Panc1 (cell line): ENCODE data around the gene CYP2S1. TPM values are rescaled to one million over a fixed set of nuclear protein-coding genes. Genes with fewer than 3 reads are reported as not detected.

Experiments
- ATAC-seq: fragments of 200-7000 bp; cut with Tn5 transposase; 2 replicates; pipeline ENCODE4 v1.9.1; 2020; ENCODE audit warnings: mild to moderate bottlenecking, moderate library complexity
- BruUV-seq: library from RNA; stranded (reverse); fragments of 400-500 nt; replicated peaks from 2 replicates; lab custom pipeline; 2021; lab: Mats Ljungman, UMichigan
- CTCF ChIA-PET: fragments of 300-600 bp; sonication (Branson Sonifier 250); formaldehyde crosslinking; loops from one replicate; lab custom pipeline; 2022; ENCODE audit warnings: antibody characterized with exemption; lab: Charles Lee
- POLR2A ChIA-PET: fragments of 300-600 bp; sonication (Branson Sonifier 250); formaldehyde crosslinking; loops from one replicate; lab custom pipeline; 2022; ENCODE audit warnings: antibody characterized with exemption; lab: Charles Lee
- DNase-seq: peaks from one replicate; pipeline ENCODE4 v3.0.0-alpha.2; 2010; ENCODE audit warnings: low read depth, low spot score
- H3K27ac ChIP-seq: 2 replicates; pipeline ENCODE4 v1.5.1; 2011; ENCODE audit warnings: mild to moderate bottlenecking, low read length, inconsistent platforms
- H3K27me3 ChIP-seq: fragments of 200-500 bp; sonication (Bioruptor generic); 2 replicates; pipeline ENCODE4 v1.6.0; 2014; ENCODE audit warnings: low read length, inconsistent platforms; ENCODE audit not compliant: control insufficient read depth, insufficient read depth
- H3K36me3 ChIP-seq: fragments of 200-500 bp; sonication (Bioruptor generic); 2 replicates; pipeline ENCODE4 v1.5.1; 2014; ENCODE audit warnings: inconsistent platforms, mild to moderate bottlenecking, low read length, moderate library complexity; ENCODE audit not compliant: control insufficient read depth, insufficient read depth
- H3K4me1 ChIP-seq: 2 replicates; pipeline ENCODE4 v1.5.1; 2011; ENCODE audit warnings: inconsistent platforms, mild to moderate bottlenecking, low read length, moderate library complexity; ENCODE audit not compliant: control insufficient read depth, insufficient read depth
- H3K4me3 ChIP-seq, 2 experiments: 2 replicates each; pipeline ENCODE4 v1.5.1; 2011 to 2012; ENCODE audit warnings: low read depth in 2 of 2, low read length in 2 of 2, mild to moderate bottlenecking in 2 of 2, inconsistent platforms in 1 of 2, moderate library complexity in 1 of 2
- H3K9me3 ChIP-seq: fragments of 200-500 bp; sonication (Bioruptor generic); 2 replicates; pipeline ENCODE4 v1.5.1; 2014; ENCODE audit warnings: low read depth, mild to moderate bottlenecking, inconsistent platforms, low read length, moderate library complexity; ENCODE audit not compliant: control insufficient read depth, insufficient read depth
- POLR2AphosphoS5 ChIP-seq: IDR thresholded peaks from 2 replicates; pipeline ENCODE4 v1.6.1; 2012; ENCODE audit warnings: mild to moderate bottlenecking, low read depth, low read length, moderate library complexity
- SIN3A ChIP-seq: IDR thresholded peaks from 2 replicates; pipeline ENCODE4 v1.6.1; 2012; ENCODE audit warnings: low read depth, mild to moderate bottlenecking, low read length, moderate library complexity, borderline replicate concordance; ENCODE audit not compliant: insufficient read depth
- TCF7L2 ChIP-seq: IDR thresholded peaks from 2 replicates; pipeline ENCODE4 v1.6.1; 2011; ENCODE audit warnings: mild to moderate bottlenecking, low read depth, low read length, inconsistent platforms
- in situ Hi-C: cut with HindIII; loops from 2 replicates; pipeline ENCODE4 v1.10.0; 2016; ENCODE audit warnings: low sequenced_read_pairs, low pct_unique_long_range_greater_than_20kb
- intact Hi-C: fragments of 100-400 bp; cut with micrococcal nuclease; formaldehyde crosslinking; loops from one replicate; pipeline ENCODE4 v1.10.0; 2022; ENCODE audit not compliant: unreplicated experiment
- total RNA-seq: library from RNA; stranded (reverse); gene quantifications from one replicate; pipeline ENCODE4 v1.2.1, GENCODE V29; 2021; ENCODE audit not compliant: unreplicated experiment
- TF ChIP-seq, protein P1 (sequence below), 2 experiments: IDR thresholded peaks; 2 replicates each; pipeline ENCODE4 v1.6.1; 2011 to 2012; ENCODE audit warnings: low read depth in 2 of 2, control low read depth in 1 of 2, low read length in 1 of 2, mild to moderate bottlenecking in 1 of 2, moderate library complexity in 1 of 2; ENCODE audit not compliant: insufficient read depth in 1 of 2
- TF ChIP-seq, protein P2 (sequence below): fragments of 450-650 bp; IDR thresholded peaks from 2 replicates; pipeline ENCODE4 v1.5.1; 2017; ENCODE audit warnings: mild to moderate bottlenecking

The CYP2S1 gene
- total RNA-seq, 1 experiment from 2014 or later: 8.5 TPM

DNA sequence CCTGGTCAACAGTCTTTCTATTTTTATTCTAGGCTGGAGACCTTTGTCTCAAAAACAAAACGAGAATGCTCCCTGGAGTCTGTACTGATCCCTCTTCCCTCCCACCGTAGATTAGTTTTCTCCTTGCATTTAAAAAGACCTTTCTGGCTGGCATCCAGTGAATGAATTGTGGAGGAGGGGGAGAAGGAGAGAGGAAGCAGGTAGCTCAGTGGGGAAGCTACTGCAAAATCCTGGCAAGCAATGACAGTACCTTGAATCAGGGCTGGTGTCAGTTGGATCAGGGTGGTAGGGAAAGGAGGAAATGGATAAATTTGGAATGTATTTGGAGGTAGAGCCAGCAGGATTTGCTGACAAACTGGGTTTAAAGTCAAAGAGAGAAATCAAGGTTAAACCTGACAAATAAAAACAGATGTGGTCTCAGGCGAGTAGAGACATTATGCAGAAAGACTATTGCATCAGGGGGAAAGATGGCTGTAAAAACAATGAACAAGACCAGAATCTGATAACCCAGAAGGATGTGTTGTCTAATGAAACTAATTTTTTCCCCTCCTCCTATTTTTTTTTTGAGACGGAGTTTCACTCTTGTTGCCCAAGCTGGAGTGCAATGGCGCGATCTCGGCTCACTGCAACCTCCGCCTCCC is 3.5 kb upstream of the CYP2S1 start:
- no peaks in the 10 kb centered on the region; the same call in none of the 2 replicates for H3K4me1 ChIP-seq
- no peak for TF ChIP-seq POLR2AphosphoS5
- no peak for TF ChIP-seq TCF7L2
- H3K27me3 ChIP-seq: no peaks in the 10 kb centered on the region
- intact Hi-C loops: no loop called here
- DNase-seq (no peak), ATAC-seq (no peak)
- no peaks in the 10 kb centered on the region; the same call in 1 of the 2 replicates for H3K36me3 ChIP-seq
- no TSS peak for BruUV-seq
- in situ Hi-C loops: no loop called here
- ChIA-PET POLR2A (interaction anchor here (0.6 kb wide), 1 partner anchor 176 kb away, joined by 3 read pairs; no protein-coding TSS in a partner anchor), CTCF (interaction anchor here (0.6 kb wide), 1 partner anchor 29 kb away, joined by 3 read pairs; the partner anchor contains the start of gene AXL)
- no peak overlapping the region for H3K4me3 ChIP-seq
- H3K9me3 ChIP-seq: no peaks in the 10 kb centered on the region
- H3K27ac ChIP-seq: no peak overlapping the region

DNA sequence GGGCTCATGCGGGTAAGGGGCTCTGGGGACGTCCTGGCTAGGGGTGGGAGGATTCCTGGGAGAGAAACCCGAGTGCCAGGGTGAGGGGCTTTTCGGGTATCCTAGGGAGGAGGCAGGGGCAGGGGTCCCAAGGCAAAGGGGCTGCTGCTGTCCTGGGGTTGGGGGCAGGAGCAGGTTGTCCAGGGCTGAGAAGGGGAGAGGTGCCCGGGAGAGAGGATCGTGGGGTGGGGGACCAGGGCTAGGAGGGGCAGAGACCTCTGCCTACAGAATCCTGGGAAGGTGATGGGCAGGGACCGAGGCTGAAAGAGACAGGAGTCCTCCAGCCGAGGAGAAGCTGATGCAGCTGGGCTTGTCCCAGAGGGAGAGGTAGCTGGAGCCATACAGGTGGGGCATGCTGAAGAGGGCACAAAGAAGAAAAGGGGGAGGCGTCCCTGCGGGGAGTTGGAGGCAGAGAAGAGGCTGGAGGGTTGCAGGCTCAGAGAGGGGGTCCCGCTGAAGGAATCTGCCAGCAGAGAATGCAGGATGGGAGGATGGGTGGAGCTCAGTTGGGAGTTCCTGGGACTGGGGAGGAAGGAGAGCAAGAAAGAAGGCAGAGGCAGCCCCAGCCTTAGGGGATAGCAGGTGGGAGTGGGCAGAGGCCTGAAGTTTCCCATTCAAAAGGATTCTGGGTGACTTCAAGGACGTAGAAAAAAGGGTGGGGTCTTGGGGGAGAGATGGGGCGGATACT is 574 bp downstream of the CYP2S1 start:
- DNase-seq (no peak), ATAC-seq (peak; percentile 60)
- in situ Hi-C loops (no loop called here), intact Hi-C loops (no loop called here)
- BruUV-seq: no TSS peak
- TF ChIP-seq, protein P1, sequence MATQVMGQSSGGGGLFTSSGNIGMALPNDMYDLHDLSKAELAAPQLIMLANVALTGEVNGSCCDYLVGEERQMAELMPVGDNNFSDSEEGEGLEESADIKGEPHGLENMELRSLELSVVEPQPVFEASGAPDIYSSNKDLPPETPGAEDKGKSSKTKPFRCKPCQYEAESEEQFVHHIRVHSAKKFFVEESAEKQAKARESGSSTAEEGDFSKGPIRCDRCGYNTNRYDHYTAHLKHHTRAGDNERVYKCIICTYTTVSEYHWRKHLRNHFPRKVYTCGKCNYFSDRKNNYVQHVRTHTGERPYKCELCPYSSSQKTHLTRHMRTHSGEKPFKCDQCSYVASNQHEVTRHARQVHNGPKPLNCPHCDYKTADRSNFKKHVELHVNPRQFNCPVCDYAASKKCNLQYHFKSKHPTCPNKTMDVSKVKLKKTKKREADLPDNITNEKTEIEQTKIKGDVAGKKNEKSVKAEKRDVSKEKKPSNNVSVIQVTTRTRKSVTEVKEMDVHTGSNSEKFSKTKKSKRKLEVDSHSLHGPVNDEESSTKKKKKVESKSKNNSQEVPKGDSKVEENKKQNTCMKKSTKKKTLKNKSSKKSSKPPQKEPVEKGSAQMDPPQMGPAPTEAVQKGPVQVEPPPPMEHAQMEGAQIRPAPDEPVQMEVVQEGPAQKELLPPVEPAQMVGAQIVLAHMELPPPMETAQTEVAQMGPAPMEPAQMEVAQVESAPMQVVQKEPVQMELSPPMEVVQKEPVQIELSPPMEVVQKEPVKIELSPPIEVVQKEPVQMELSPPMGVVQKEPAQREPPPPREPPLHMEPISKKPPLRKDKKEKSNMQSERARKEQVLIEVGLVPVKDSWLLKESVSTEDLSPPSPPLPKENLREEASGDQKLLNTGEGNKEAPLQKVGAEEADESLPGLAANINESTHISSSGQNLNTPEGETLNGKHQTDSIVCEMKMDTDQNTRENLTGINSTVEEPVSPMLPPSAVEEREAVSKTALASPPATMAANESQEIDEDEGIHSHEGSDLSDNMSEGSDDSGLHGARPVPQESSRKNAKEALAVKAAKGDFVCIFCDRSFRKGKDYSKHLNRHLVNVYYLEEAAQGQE (IDR thresholded peaks at IDR 0.05; ENCODE audit: insufficient read depth in 1 of 2, low read depth in 2 of 2, low read length in 1 of 2): no peak
- TF ChIP-seq, protein P2, sequence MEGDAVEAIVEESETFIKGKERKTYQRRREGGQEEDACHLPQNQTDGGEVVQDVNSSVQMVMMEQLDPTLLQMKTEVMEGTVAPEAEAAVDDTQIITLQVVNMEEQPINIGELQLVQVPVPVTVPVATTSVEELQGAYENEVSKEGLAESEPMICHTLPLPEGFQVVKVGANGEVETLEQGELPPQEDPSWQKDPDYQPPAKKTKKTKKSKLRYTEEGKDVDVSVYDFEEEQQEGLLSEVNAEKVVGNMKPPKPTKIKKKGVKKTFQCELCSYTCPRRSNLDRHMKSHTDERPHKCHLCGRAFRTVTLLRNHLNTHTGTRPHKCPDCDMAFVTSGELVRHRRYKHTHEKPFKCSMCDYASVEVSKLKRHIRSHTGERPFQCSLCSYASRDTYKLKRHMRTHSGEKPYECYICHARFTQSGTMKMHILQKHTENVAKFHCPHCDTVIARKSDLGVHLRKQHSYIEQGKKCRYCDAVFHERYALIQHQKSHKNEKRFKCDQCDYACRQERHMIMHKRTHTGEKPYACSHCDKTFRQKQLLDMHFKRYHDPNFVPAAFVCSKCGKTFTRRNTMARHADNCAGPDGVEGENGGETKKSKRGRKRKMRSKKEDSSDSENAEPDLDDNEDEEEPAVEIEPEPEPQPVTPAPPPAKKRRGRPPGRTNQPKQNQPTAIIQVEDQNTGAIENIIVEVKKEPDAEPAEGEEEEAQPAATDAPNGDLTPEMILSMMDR: no peak
- no peak for TF ChIP-seq POLR2AphosphoS5
- no peak for TF ChIP-seq SIN3A
- no peak for TF ChIP-seq TCF7L2
- Histone ChIP-seq H3K27me3 (no peaks in the 10 kb centered on the region), H3K27ac (0 out of 2 replicates have a peak overlapping the region, but pooled peaks have one; percentile 29), H3K36me3 (no peaks in the 10 kb centered on the region; the same call in 1 of the 2 replicates), H3K4me3 (peak overlapping the region; percentile 55 to 68), H3K9me3 (no peaks in the 10 kb centered on the region), H3K4me1 (no peaks in the 10 kb centered on the region; the same call in none of the 2 replicates)
- POLR2A ChIA-PET: interaction anchor here (0.6 kb wide), 1 partner anchor 16 kb away, joined by 5 read pairs; no protein-coding TSS in a partner anchor
- CTCF ChIA-PET: interaction anchor here (0.6 kb wide), 1 partner anchor 11 kb away, joined by 5 read pairs; no protein-coding TSS in a partner anchor
